GM18951 (cell line): ENCODE results near the gene FADS1.

Source experiments
- POLR2A ChIP-seq: IDR thresholded peaks from 4 replicates; pipeline ENCODE4 v1.6.1; 2011; ENCODE audit warnings: mild to moderate bottlenecking; ENCODE audit not compliant: insufficient read length, insufficient read depth; ENCODE audit errors: extremely low read depth
- in situ Hi-C: fragments of 300-500 bp; cut with MboI; formaldehyde crosslinking; loops from one replicate; pipeline ENCODE4 v1.12.0; 2022; ENCODE audit warnings: low sequenced_read_pairs, mixed read lengths, inconsistent platforms; ENCODE audit not compliant: unreplicated experiment

FADS1 gene

DNA sequence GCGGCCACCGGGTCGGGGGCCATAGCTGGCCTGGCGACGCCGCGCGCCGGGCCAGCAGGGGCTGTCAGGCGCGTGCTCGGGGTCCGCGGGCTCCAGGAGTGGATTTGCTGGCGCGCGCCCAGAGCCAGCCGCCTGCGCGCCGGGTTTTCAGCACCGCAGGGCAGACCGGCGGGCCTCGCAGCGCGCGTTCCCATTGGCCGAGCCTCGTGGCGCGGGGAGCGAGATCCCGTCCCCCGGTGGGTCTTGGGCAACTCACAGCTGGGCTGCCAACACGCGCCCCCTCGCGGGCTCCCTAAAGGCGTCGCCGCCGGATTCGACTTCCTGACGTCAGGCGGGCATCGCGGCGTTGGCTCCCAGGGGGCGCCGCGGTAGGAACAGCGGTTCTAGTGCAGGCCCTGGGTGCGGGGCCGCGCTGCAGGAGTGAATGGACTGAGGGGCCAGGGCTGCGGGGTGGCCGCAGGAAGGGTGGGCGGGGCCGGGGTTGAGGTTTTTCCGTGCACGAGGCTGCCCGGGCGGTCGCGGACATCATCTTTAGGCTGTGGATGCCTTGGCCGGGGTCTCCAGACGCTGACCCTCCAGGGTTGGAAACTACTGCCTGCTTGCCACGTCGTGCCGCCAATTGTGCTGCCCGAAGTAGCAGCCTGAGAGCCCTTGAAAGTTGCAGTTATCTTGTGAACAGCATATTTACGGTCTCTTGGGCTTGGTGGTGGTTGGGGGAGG is at the start of gene FADS1:
TSS of gene FADS1 (minus strand) at position 268 of the 720 bp plus-strand sequence. CDS start at position 194, 74 bp downstream.
- peak; percentile 68 for TF ChIP-seq POLR2A
- in situ Hi-C loops, result no loop called here

DNA sequence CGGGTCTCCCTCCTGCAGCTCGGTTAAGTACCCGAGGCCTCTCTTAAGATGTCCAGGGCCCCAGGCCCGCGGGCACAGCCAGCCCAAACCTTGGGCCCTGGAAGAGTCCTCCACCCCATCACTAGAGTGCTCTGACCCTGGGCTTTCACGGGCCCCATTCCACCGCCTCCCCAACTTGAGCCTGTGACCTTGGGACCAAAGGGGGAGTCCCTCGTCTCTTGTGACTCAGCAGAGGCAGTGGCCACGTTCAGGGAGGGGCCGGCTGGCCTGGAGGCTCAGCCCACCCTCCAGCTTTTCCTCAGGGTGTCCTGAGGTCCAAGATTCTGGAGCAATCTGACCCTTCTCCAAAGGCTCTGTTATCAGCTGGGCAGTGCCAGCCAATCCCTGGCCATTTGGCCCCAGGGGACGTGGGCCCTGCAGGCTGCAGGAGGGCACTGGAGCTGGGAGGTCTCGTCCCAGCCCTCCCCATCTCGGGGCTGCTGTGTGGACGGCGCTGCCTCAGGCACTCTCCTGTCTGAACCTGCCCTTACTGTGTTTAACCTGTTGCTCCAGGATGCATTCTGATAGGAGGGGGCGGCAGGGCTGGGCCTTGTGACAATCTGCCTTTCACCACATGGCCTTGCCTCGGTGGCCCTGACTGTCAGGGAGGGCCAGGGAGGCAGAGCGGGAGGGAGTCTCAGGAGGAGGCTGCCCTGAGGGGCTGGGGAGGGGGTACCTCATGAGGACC is 49.6 kb upstream of the FADS1 start:
- in situ Hi-C loops, result no loop called here

GRCh38 chr11:61864814-61865775 is 48.3 kb upstream of the FADS1 start:
- in situ Hi-C loops, result no loop called here

More for the DNA sequence above, 49.6 kb upstream of the FADS1 start:
- no peak for TF ChIP-seq POLR2A

GRCh38 chr11:61863548-61864081 is 46.8 kb upstream of the FADS1 start:
- in situ Hi-C loops, result no loop called here
- no peak for TF ChIP-seq POLR2A

More at GRCh38 chr11:61864814-61865775, 48.3 kb upstream of the FADS1 start:
- no peak for TF ChIP-seq POLR2A

DNA sequence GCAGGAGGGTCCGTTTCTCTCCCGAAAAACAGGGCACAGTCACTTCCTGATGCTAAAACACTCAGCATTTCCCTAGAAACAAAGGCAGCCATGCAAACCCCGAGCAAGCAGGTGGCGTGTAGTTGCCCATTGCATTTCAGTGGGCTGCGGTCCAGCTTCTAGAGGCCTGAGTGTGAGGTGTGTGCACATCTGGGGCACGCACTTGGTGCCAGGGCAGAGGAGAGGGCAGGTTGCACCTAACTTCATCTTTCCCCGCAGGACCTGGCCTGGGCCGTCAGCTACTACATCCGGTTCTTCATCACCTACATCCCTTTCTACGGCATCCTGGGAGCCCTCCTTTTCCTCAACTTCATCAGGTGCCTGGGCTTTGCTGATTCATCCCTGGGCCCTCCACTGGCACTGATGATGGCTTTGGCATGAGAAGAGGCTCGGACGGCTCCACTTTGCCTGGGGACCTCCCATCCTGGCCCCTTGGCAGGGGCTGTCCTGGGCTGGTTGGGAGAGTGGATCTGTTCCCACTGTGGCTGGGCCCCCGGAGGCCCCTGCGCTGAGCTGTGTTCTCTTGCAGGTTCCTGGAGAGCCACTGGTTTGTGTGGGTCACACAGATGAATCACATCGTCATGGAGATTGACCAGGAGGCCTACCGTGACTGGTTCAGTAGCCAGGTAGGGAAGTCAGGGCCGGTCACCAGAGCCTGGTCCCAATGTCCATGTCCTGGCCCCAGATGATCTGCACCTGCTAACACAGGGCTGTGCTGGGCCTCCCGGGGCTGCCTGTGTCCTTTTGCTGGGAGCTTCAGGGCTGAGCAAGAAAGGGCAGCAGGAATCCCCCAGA is 46.1 kb upstream of the FADS1 start:
- in situ Hi-C loops, result no loop called here
- peak; percentile 27 for TF ChIP-seq POLR2A

DNA sequence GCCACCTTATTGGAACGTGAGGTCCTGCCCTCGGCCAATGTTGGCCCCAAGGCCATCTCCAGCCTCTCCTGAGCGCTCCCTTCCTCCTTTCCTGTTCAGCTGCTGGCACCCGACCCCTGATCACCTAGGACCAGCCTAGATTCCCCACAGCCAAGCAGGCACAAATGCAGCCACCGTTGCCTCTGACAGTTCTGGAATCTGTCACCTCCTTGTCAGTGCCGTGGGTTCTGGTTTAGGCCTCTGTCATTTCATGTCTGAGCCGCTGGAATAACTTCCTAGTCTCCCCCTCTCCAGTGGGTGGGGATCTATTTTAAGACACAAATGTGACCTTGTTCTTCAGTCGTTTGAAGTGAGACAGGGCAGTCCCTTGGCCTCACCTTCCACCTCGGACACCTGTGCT is 44.8 kb upstream of the FADS1 start:
- no peak for TF ChIP-seq POLR2A

DNA sequence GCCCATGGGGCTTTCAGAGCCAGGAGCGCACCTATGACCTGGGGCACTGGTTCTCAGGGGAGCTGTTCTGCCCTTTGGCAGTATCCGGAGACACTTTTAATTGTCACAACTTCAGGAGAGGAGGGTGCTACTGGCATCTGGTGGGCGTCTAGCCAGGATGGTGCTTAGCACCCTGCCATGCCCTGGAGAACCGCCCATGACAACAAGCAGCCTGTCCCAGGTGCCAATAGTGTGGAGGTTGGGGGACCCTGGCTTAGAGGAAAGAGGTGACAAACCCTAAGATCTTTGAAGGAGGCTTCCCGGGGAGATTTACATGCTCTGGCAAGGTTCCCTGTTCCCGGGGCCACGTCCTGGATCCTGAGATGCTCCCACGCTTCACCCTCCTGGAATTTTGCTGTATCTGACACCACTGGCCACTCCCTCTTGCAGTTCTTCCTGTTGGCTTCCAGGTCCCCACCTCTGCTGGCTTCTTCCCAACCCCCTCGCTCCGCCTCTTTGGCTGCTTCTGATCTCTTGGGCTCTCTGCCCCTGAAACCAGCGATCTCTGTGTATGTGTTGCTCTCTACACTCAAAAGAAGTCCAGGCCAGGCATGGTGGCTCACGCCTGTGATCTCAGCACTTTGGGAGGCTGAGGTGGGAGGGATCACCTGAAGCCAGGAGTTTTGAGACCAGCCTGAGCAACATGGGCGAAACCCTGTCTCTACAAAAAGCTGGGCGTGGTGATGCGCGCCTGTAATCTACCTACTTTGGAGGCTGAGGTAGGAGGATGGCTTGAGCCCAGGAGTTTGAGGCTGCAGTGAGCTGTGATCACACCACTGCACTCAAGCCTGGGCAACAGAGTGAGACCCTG is 43.5 kb upstream of the FADS1 start:
- no peak for TF ChIP-seq POLR2A
- in situ Hi-C loops, result no loop called here

More for the DNA sequence above, 44.8 kb upstream of the FADS1 start:
- in situ Hi-C loops, result no loop called here

DNA sequence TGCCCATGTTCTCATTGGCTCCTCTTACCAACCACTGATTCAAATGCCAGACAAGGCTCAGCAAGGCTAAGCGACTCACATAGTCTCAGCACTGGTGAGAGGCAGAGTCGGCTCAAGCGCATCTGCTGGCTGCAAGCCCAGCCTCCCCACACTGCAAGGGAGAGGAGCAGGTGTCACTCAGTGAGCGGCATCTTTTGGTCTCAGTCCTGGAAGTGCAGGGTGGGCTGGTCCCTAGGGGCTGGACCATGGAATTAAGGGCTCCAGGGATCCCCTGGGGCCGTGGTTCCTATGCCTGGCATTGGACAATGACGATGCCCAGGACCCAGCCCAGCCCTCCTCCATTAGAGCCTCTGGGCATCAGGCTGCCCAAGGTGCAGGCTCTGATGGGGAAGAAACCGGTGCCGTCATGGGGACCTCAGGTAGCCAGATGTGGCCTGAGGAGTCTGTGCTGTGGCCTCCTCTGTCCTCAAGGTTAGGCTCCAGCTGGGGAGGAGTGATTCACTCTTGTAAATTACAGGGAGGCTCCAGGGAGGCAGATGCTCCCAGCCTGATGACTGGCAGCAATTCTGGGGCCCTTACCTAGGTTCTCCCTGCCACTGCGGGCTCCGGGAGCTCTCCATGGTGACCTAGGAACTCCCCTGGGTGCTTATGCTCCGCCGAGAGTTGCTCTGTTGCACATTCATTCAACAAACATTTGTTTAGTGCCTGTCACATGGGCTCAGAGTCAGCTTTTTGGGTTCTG is 39.3 kb upstream of the FADS1 start:
- no peak for TF ChIP-seq POLR2A

GRCh38 chr11:61854966-61855714 is 38.3 kb upstream of the FADS1 start:
- in situ Hi-C loops, result no loop called here
- peak; percentile 7 for TF ChIP-seq POLR2A

More for the DNA sequence above, 39.3 kb upstream of the FADS1 start:
- in situ Hi-C loops, result no loop called here

DNA sequence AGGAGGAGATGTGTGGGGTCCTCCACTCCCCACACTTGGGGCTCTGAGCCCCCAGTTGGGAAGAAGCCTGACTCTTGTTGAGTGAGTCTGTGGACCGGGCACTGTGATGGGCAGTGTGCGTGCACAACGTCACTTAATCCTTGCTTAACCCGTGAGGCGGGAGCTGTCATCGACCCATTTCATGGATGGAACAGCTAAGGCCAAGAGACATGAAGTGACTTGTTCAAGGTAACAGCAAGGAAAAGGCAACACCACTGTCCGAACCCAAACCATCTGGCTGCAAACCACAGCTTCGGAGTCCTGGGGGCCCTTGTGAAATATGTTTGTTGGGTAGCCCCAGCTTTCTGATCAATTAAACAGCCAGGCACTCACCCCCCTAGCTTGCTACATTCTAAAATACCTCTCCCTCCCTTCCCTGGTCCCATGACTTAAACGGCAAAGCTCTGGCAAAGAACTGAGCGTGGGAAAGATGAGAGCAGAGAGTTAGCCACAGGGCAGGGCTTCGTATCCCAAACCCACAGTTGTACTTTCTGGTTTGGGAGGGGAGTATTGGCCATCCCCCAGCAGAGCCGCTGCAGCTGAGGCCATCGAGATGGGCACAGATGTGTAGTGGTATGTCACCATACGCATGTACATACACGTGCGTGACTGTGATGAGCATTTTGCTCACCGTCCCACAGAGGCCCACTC is 37.5 kb upstream of the FADS1 start:
- TF ChIP-seq POLR2A, result no peak
- in situ Hi-C loops, result no loop called here
